Small intestine (tissue), 7 donors: ENCODE measurements around the gene PI4K2B. TPM values are rescaled to one million over a fixed set of nuclear protein-coding genes. Genes with fewer than 3 reads are reported as not detected.
"Not testable (repeated sequence)": the region's sequence is repeated elsewhere in the genome, so short reads cannot be mapped to it uniquely, and the experiment has no call there.

Experiments
- DNase-seq, 2 donors: peaks; one replicate each; pipeline versions ENCODE4 v3.0.0 to v3.0.0-alpha.2; 2013
- FAIRE-seq: peaks from 2 replicates; lab custom pipeline; 2012; peaks lifted over from hg19 to GRCh38; lab: Jason Lieb, UNC
- H3K27ac ChIP-seq, 3 donors: one replicate each; pipeline ENCODE4 v1.5.1; 2013; ENCODE audit warnings: low read length in 2 of 3, mild to moderate bottlenecking in 2 of 3, control low read depth in 1 of 3, inconsistent platforms in 1 of 3, low read depth in 1 of 3, moderate library complexity in 1 of 3
- H3K27me3 ChIP-seq, 3 donors: one replicate each; pipeline ENCODE4 v1.6.1; 2013; ENCODE audit warnings: low read length in 3 of 3, inconsistent platforms in 1 of 3; ENCODE audit not compliant: control insufficient read depth in 3 of 3, insufficient read depth in 3 of 3
- H3K36me3 ChIP-seq, 3 donors: one replicate each; pipeline ENCODE4 v1.6.1; 2013; ENCODE audit warnings: low read length in 3 of 3, inconsistent platforms in 1 of 3, low read depth in 1 of 3, mild to moderate bottlenecking in 1 of 3, moderate library complexity in 1 of 3; ENCODE audit not compliant: control insufficient read depth in 3 of 3, insufficient read depth in 2 of 3
- H3K4me1 ChIP-seq, 3 donors: one replicate each; pipeline ENCODE4 v1.6.1; 2013; ENCODE audit warnings: low read length in 2 of 3, inconsistent platforms in 1 of 3, low read depth in 1 of 3, mild to moderate bottlenecking in 1 of 3, moderate library complexity in 1 of 3; ENCODE audit not compliant: control insufficient read depth in 3 of 3, insufficient read depth in 2 of 3
- H3K4me3 ChIP-seq, 3 donors: one replicate each; pipeline ENCODE4 v1.5.1; 2013; ENCODE audit warnings: low read length in 3 of 3, control low read depth in 1 of 3, inconsistent platforms in 1 of 3, low read depth in 1 of 3, mild to moderate bottlenecking in 1 of 3, moderate library complexity in 1 of 3
- H3K9me3 ChIP-seq, 2 donors: one replicate each; pipeline ENCODE4 v1.6.1; 2013; ENCODE audit warnings: low read depth in 1 of 2, low read length in 1 of 2; ENCODE audit not compliant: control insufficient read depth in 2 of 2, insufficient read depth in 1 of 2
- WGBS, 3 donors: extraction: QIAGEN DNeasy Blood & Tissue Kit; methylation state at CpG; one replicate each; pipeline ENCODE4 v1.1.7; 2013; 5-methylcytosine and 5-hydroxymethylcytosine counted together
- polyA plus RNA-seq, 4 donors: library from polyadenylated mRNA; stranded (reverse) in 3 of 4; unstranded in 1 of 4; fragments of 200-250 nt in 3 of 4; fragments of 120-200 nt in 1 of 4; gene quantifications; one replicate each; pipeline versions ENCODE4 v1.2.1 to v1.2.3, GENCODE V29; 2013
- donor health status: healthy with polysubstance abuse.
- donor health status: control.
- donor health status: control.
- donor health status: Bipolar disorder and iron deficiency.
- donor health status: healthy.

Gene PI4K2B
- polyA plus RNA-seq, 4 donors: 24.2 to 93.3 (median 50.2) TPM

- Histone ChIP-seq H3K27me3 (no peaks in the 10 kb centered on the region), H3K36me3 (peaks cover 0 to 7% (median 0%) of the 10 kb centered on the region in 3 donors), H3K4me1 (no peaks in the 10 kb centered on the region), H3K27ac (peak within 1 kb of the TSS; percentile 68 to 90 (median 88)), H3K4me3 (peak within 1 kb of the TSS; percentile 62 to 74 (median 67)), H3K9me3 (no peaks in the 10 kb centered on the region)
- WGBS, 3 donors: 0 to 1% (median 0%) methylated on average over 40 of the region's 40 CpGs
- FAIRE-seq (no peak), DNase-seq (peak; percentile 95 to 97)
These were observed 78.8 kb downstream of the PI4K2B start, which contains the start of gene ZCCHC4 for GRCh38 chr4:25312496-25313200. ZCCHC4 (plus strand) TSS chr4:25312774; CDS start chr4:25312810, 36 bp downstream.

DNA sequence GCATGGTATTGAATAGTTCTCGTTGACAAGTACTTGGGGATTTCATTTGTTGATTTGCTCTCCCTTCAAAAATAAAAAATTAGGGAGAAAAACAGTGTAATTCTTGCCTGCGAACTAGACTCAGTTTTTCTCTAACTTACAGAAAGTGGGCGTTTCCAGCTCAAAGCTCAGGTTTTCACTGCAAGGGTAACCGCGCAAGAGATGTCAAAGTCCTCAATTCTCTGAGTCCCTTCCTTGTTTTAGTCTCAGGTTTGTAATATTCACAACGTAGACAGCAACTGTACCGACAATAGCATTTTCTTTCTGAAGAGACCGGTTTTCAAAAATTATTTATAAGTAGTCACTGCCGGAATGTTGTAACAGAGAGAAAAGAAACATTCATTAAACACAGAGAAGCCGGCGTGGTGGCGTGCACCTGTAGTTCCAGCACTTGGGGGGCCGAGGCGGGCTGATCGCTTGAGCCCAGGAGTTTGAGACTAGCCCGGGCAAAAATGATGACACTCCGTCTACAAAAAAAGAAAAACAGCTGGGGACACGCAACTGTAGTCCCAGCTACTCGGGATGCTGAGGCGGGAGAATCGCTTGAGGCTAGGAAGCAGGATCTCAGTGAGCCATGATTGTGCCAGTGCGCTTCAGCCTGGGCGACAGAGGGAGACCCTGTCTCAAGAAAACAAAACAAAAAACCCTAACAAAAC lies 79.5 kb downstream of the PI4K2B start:
- FAIRE-seq: no peak
- WGBS, 3 donors: 17 to 19% (median 18%) methylated on average over 23 of the region's 23 CpGs

GRCh38 chr4:25320336-25320735 lies 86.5 kb downstream of the PI4K2B start:
- FAIRE-seq: no peak
- Histone ChIP-seq H3K4me1 (no peaks in the 10 kb centered on the region), H3K27ac (no peak overlapping the region), H3K4me3 (no peak overlapping the region), H3K9me3 (no peaks in the 10 kb centered on the region), H3K27me3 (no peaks in the 10 kb centered on the region), H3K36me3 (peaks cover 0 to 16% (median 2%) of the 10 kb centered on the region in 3 donors)
- DNase-seq: no peak
- 77 to 97% (median 84%) methylated on average over 2 of the region's 2 CpGs for WGBS, 3 donors

More for the DNA sequence above, 79.5 kb downstream of the PI4K2B start:
- H3K4me1 ChIP-seq: no peaks in the 10 kb centered on the region
- H3K27me3 ChIP-seq: no peaks in the 10 kb centered on the region
- peak overlapping the region; percentile 68 to 90 (median 88) for H3K27ac ChIP-seq
- H3K36me3 ChIP-seq: peaks cover 0 to 7% (median 0%) of the 10 kb centered on the region in 3 donors
- H3K4me3 ChIP-seq: peak overlapping the region; percentile 62 to 74 (median 67)
- peak; percentile 76 to 79 for DNase-seq
- no peaks in the 10 kb centered on the region for H3K9me3 ChIP-seq

DNA sequence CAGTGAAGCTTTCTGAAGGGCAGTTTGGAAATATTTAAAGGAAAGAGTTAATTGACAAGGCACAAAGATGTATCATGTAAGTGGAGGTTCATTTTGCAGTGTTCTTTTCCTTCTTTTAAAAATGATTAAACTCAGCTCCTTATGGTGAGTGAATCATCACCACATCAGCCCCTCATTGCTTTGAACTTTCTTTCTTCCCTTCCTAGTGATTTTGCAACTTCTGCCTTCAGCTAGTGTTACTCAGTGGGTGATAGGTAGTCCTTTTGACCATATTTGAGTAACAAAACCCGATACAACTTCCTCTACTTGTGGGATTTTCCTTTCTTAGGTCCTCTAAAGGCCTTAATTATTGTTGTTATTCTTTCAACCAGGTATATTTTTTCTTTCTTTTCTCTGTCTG lies 86.9 kb downstream of the PI4K2B start:
- Histone ChIP-seq H3K27me3 (no peaks in the 10 kb centered on the region), H3K4me1 (no peaks in the 10 kb centered on the region), H3K36me3 (peaks cover 0 to 13% (median 2%) of the 10 kb centered on the region in 3 donors), H3K27ac (no peak overlapping the region), H3K9me3 (no peaks in the 10 kb centered on the region), H3K4me3 (no peak overlapping the region)
- DNase-seq (no peak), FAIRE-seq (no peak)
- 67 to 82% (median 68%) methylated on average over 1 of the region's 1 CpG for WGBS, 3 donors

DNA sequence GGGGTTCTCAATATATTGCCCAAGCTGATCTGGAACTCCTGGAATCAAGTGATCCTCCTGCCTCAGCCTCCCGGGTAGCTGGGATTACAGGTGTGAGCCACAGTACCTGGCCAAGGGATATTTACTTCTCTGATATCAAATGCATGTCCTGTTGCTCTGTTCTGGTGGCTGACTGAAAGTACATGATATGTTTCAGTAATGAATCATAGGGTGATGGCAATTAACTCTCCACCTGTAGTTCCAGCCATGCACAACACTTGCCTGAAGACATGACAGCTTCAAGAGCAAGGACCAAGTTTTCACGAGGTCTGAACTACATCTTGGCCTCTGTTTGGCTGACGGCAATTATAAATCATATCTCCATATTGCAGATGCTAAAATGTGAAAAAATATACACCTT lies 87.9 kb downstream of the PI4K2B start:
- Histone ChIP-seq H3K4me1 (no peaks in the 10 kb centered on the region), H3K27ac (no peak overlapping the region), H3K4me3 (no peak overlapping the region), H3K9me3 (no peaks in the 10 kb centered on the region), H3K27me3 (no peaks in the 10 kb centered on the region), H3K36me3 (peaks cover 0 to 12% (median 2%) of the 10 kb centered on the region in 3 donors)
- DNase-seq (no peak), FAIRE-seq (no peak)
- WGBS, 3 donors: 82 to 89% (median 88%) methylated on average over 3 of the region's 3 CpGs

- DNase-seq, H3K27ac ChIP-seq, H3K9me3 ChIP-seq, H3K36me3 ChIP-seq, H3K4me1 ChIP-seq, H3K27me3 ChIP-seq, H3K4me3 ChIP-seq, FAIRE-seq: not testable (repeated sequence)
- WGBS, 3 donors: 94 to 98% (median 95%) methylated on average over 3 of the region's 3 CpGs
These were observed 94.6 kb downstream of the PI4K2B start for GRCh38 chr4:25328463-25328862.

Other genes with a start within 250 kb of the PI4K2B start
- under 1 TPM in 2 of 4 donors, not detected in 2; 0.42 to 0.65 TPM for gene LGI2, start 203.1 kb upstream of the PI4K2B start, polyA plus RNA-seq
- 10 to 100 TPM in 3 of 4 donors, 1 to 10 TPM in 1; 5.7 to 23.0 (median 16.7) TPM for gene SEPSECS, start 73.6 kb upstream of the PI4K2B start, polyA plus RNA-seq
- gene ZCCHC4, start 78.7 kb downstream of the PI4K2B start, polyA plus RNA-seq: 10 to 100 TPM in 1 of 4 donors, 1 to 10 TPM in 3; 3.5 to 11.9 (median 4.5) TPM
- gene ANAPC4, start 143.2 kb downstream of the PI4K2B start, polyA plus RNA-seq: 10 to 100 TPM; 15.8 to 37.8 (median 20.8) TPM